GM13977 (cell line): ENCODE data around the gene WDR93.

Experiments used
- DNase-seq: peaks from one replicate; pipeline ENCODE4 v3.0.0; 2012; ENCODE audit warnings: low spot score
- CTCF ChIP-seq: IDR thresholded peaks from 2 replicates; pipeline ENCODE4 v1.5.1; 2012; ENCODE audit warnings: mild to moderate bottlenecking, control low read depth; ENCODE audit not compliant: insufficient read depth; ENCODE audit errors: extremely low read depth, missing control alignments
- in situ Hi-C: fragments of 300-500 bp; cut with MboI; formaldehyde crosslinking; loops from one replicate; pipeline ENCODE4 v1.12.0; 2022; ENCODE audit warnings: low sequenced_read_pairs, low pct_unique_long_range_greater_than_20kb, mixed read lengths, inconsistent platforms; ENCODE audit not compliant: unreplicated experiment

WDR93 gene

GRCh38 chr15:89761009-89761831 is 70.6 kb downstream of the WDR93 start:
- no peak for TF ChIP-seq CTCF
- DNase-seq = no peak
- in situ Hi-C loops = no loop called here

GRCh38 chr15:89761929-89762328 is 71.3 kb downstream of the WDR93 start:
- no peak for DNase-seq
- TF ChIP-seq CTCF = no peak
- in situ Hi-C loops = no loop called here

- TF ChIP-seq CTCF = no peak
- in situ Hi-C loops = no loop called here
- DNase-seq = no peak
Measured at GRCh38 chr15:89765694-89766093, 75.1 kb downstream of the WDR93 start.

GRCh38 chr15:89766357-89767311 is 76.0 kb downstream of the WDR93 start:
- in situ Hi-C loops = no loop called here
- no peak for DNase-seq
- no peak for TF ChIP-seq CTCF

- in situ Hi-C loops = no loop called here
- TF ChIP-seq CTCF = no peak
- no peak for DNase-seq
Measured at GRCh38 chr15:89767411-89767915, 76.9 kb downstream of the WDR93 start.

- no peak for DNase-seq
- in situ Hi-C loops = no loop called here
- no peak for TF ChIP-seq CTCF
Measured at GRCh38 chr15:89768071-89768500, 77.5 kb downstream of the WDR93 start.
